ENCODE data around the gene ALKBH6. TPM values are rescaled to one million over a fixed set of nuclear protein-coding genes. Genes with fewer than 3 reads are reported as not detected.

ALKBH6 gene
- total RNA-seq, 1 experiment from 2014 or later = 26.1 TPM

Other genes with a start within 250 kb of the ALKBH6 start
- 0.42 and 1.6 TPM in 2 replicates for gene ARHGAP33, start 238.6 kb downstream of the ALKBH6 start, total RNA-seq (2014; rRNA removed; shearing (Covaris generic); ENCODE audit: low replicate concordance)
- gene PRODH2, start 201.4 kb downstream of the ALKBH6 start, total RNA-seq (2014; rRNA removed; shearing (Covaris generic); ENCODE audit: low replicate concordance) = not detected in 2 replicates
- gene NPHS1, start 161.7 kb downstream of the ALKBH6 start, total RNA-seq (2014; rRNA removed; shearing (Covaris generic); ENCODE audit: low replicate concordance) = not detected in 2 replicates
- 0.15 and 0.43 TPM in 2 replicates for gene KIRREL2, start 157.3 kb downstream of the ALKBH6 start, total RNA-seq (2014; rRNA removed; shearing (Covaris generic); ENCODE audit: low replicate concordance)
- gene APLP1, start 145.6 kb downstream of the ALKBH6 start, total RNA-seq (2014; rRNA removed; shearing (Covaris generic); ENCODE audit: low replicate concordance) = 19.1 and 32.5 TPM in 2 replicates
- 0.81 and 2.1 TPM in 2 replicates for gene NFKBID, start 113.7 kb downstream of the ALKBH6 start, total RNA-seq (2014; rRNA removed; shearing (Covaris generic); ENCODE audit: low replicate concordance)
- not detected in 2 replicates for gene HCST, start 111.7 kb downstream of the ALKBH6 start, total RNA-seq (2014; rRNA removed; shearing (Covaris generic); ENCODE audit: low replicate concordance)
- not detected in 2 replicates for gene TYROBP, start 105.9 kb downstream of the ALKBH6 start, total RNA-seq (2014; rRNA removed; shearing (Covaris generic); ENCODE audit: low replicate concordance)
- gene LRFN3, start 77.8 kb downstream of the ALKBH6 start, total RNA-seq (2014; rRNA removed; shearing (Covaris generic); ENCODE audit: low replicate concordance) = 2.3 and 2.9 TPM in 2 replicates
- gene SDHAF1, start 19.0 kb downstream of the ALKBH6 start, total RNA-seq (2014; rRNA removed; shearing (Covaris generic); ENCODE audit: low replicate concordance) = 46.1 and 77.8 TPM in 2 replicates
- 0.22 and 0.23 TPM in 2 replicates for gene SYNE4, start 5.4 kb downstream of the ALKBH6 start, total RNA-seq (2014; rRNA removed; shearing (Covaris generic); ENCODE audit: low replicate concordance)
- gene CLIP3, start 18.7 kb upstream of the ALKBH6 start, total RNA-seq (2014; rRNA removed; shearing (Covaris generic); ENCODE audit: low replicate concordance) = not detected in 2 replicates
- 0.72 and 2.1 TPM in 2 replicates for gene THAP8, start 40.1 kb upstream of the ALKBH6 start, total RNA-seq (2014; rRNA removed; shearing (Covaris generic); ENCODE audit: low replicate concordance)
- 2.5 and 6.1 TPM in 2 replicates for gene WDR62, start 40.7 kb upstream of the ALKBH6 start, total RNA-seq (2014; rRNA removed; shearing (Covaris generic); ENCODE audit: low replicate concordance)
- gene OVOL3, start 96.9 kb upstream of the ALKBH6 start, total RNA-seq (2014; rRNA removed; shearing (Covaris generic); ENCODE audit: low replicate concordance) = not detected in 2 replicates
- 94.2 and 101 TPM in 2 replicates for gene POLR2I, start 100.7 kb upstream of the ALKBH6 start, total RNA-seq (2014; rRNA removed; shearing (Covaris generic); ENCODE audit: low replicate concordance)
- gene TBCB, start 101.3 kb upstream of the ALKBH6 start, total RNA-seq (2014; rRNA removed; shearing (Covaris generic); ENCODE audit: low replicate concordance) = 453 and 520 TPM in 2 replicates
- gene CAPNS1, start 125.9 kb upstream of the ALKBH6 start, total RNA-seq (2014; rRNA removed; shearing (Covaris generic); ENCODE audit: low replicate concordance) = 415 and 505 TPM in 2 replicates
- not detected in 2 replicates for gene COX7A1, start 138.2 kb upstream of the ALKBH6 start, total RNA-seq (2014; rRNA removed; shearing (Covaris generic); ENCODE audit: low replicate concordance)
- 3.0 and 3.9 TPM in 2 replicates for gene ZNF565, start 200.5 kb upstream of the ALKBH6 start, total RNA-seq (2014; rRNA removed; shearing (Covaris generic); ENCODE audit: low replicate concordance)
- gene ZNF146, start 200.9 kb upstream of the ALKBH6 start, total RNA-seq (2014; rRNA removed; shearing (Covaris generic); ENCODE audit: low replicate concordance) = 42.5 and 89.2 TPM in 2 replicates

All from MG63 (cell line).